ENCODE measurements around the gene KRAS.

DNA sequence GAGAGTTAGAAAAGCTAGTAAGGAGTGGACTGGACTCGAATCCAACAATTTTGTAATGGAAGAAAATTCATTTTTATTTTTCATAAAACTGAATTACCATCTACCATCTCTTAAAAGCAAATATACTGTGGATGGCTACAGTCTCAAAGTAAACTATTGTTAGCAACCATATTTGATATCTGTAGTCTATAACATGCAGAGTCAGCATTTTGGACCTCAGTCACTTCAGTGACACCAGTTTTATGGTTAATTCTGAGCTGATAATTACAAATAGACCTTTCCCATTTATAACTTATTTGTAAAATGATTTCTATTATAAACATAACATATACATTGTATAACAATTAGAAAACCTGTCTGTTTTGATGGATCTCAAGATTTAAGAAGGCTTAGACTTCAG lies 2.0 kb downstream of the KRAS start:
- TF ChIP-seq POLR2AphosphoS5 (IDR thresholded peaks at IDR 0.05; ENCODE audit: insufficient read depth in 1 of 2, low read depth in 1 of 2) (no peak), POLR2A (IDR thresholded peaks at IDR 0.05) (no peak)
